Testis (tissue), 3 donors: Measurements from ENCODE around the gene ARHGAP22. TPM values are rescaled to one million over a fixed set of nuclear protein-coding genes. Genes with fewer than 3 reads are reported as not detected.

Source experiments
- DNase-seq: peaks from one replicate; pipeline ENCODE4 v3.0.0-alpha.2; 2019
- H3K27ac ChIP-seq, 2 donors: fragments of 200-600 bp; sonication (generic); one replicate each; pipeline ENCODE4 v1.5.1; 2019
- H3K27me3 ChIP-seq: fragments of 200-600 bp; sonication (generic); one replicate; pipeline ENCODE4 v1.5.1; 2019
- H3K36me3 ChIP-seq: fragments of 200-600 bp; sonication (generic); one replicate; pipeline ENCODE4 v1.5.1; 2017; ENCODE audit warnings: low read depth; ENCODE audit errors: missing control alignments
- H3K4me1 ChIP-seq: fragments of 200-600 bp; sonication (generic); one replicate; pipeline ENCODE4 v1.5.1; 2019
- H3K4me3 ChIP-seq, 2 donors: fragments of 200-600 bp; sonication (generic); one replicate each; pipeline ENCODE4 v1.5.1; 2017 to 2019
- H3K9me3 ChIP-seq: fragments of 200-600 bp; sonication (generic); one replicate; pipeline ENCODE4 v1.5.1; 2017
- CTCF ChIP-seq, 3 experiments: fragments of 450-650 bp in 2 of 3; fragments of 200-600 bp in 1 of 3; sonication (generic) in 1 of 3; IDR thresholded peaks; one replicate each; pipeline ENCODE4 v1.5.1; 2016 to 2019; ENCODE audit warnings: antibody characterized with exemption in 3 of 3, mild to moderate bottlenecking in 2 of 3, moderate library complexity in 1 of 3
- POLR2A ChIP-seq: fragments of 450-650 bp; IDR thresholded peaks from one replicate; pipeline ENCODE4 v1.6.1; 2017; ENCODE audit warnings: antibody characterized with exemption, mild to moderate bottlenecking, moderate library complexity
- whole genome bisulfite sequencing, 2 donors: methylation state at CpG; one replicate each; pipeline ENCODE4 v1.1.5; 2018; 5-methylcytosine and 5-hydroxymethylcytosine counted together
- intact Hi-C: fragments of 100-400 bp; cut with DNase I; formaldehyde crosslinking; loops from one replicate; pipeline ENCODE4 v1.15.1; 2023; ENCODE audit warnings: low total_unique reads
- polyA plus RNA-seq: library from polyadenylated mRNA; stranded (reverse); fragments of 350-450 nt; fragmentation: Illumina TruSeq; extraction: RNeasy Lipid Tissue Mini Kit (QIAGEN cat#74804); gene quantifications from one replicate; pipeline ENCODE4 v1.2.3, GENCODE V29; 2014; ENCODE audit warnings: low read depth, low replicate concordance; ENCODE audit not compliant: insufficient read depth
- total RNA-seq, 2 donors: library from RNA; depleted of rRNA; stranded (reverse); fragments of >200 nt; gene quantifications; one replicate each; pipeline ENCODE4 v1.2.3, GENCODE V29; 2016

Gene ARHGAP22
- total and polyA plus RNA-seq, 3 donors from 2014 or later, result 6.2 to 11.9 (median 8.8) TPM

- H3K27ac ChIP-seq, result no peak overlapping the region
- no peak for DNase-seq
- no peaks in the 10 kb centered on the region for H3K4me1 ChIP-seq
- H3K27me3 ChIP-seq, result no peaks in the 10 kb centered on the region
- intact Hi-C loops, result no loop called here
- no peak overlapping the region for H3K4me3 ChIP-seq
- no peak for TF ChIP-seq POLR2A
- TF ChIP-seq CTCF (IDR thresholded peaks at IDR 0.05), result no peak
- H3K36me3 ChIP-seq, result no peaks in the 10 kb centered on the region
- H3K9me3 ChIP-seq, result no peaks in the 10 kb centered on the region
- 97 to 98% methylated on average over 3 to 4 of the region's 4 CpGs for WGBS, 2 donors
These were observed 10.5 kb downstream of the ARHGAP22 start for GRCh38 chr10:48594371-48594770.

- intact Hi-C loops, result no loop called here
- Histone ChIP-seq H3K9me3 (no peaks in the 10 kb centered on the region), H3K27ac (no peak overlapping the region), H3K36me3 (no peaks in the 10 kb centered on the region), H3K27me3 (no peaks in the 10 kb centered on the region), H3K4me1 (no peaks in the 10 kb centered on the region), H3K4me3 (no peak overlapping the region)
- TF ChIP-seq POLR2A (no peak), CTCF (IDR thresholded peaks at IDR 0.05) (no peak)
- 85 to 86% methylated on average over 6 of the region's 6 CpGs for WGBS, 2 donors
- no peak for DNase-seq
These were observed 12.5 kb downstream of the ARHGAP22 start for GRCh38 chr10:48592346-48592745.

GRCh38 chr10:48590945-48591344, 13.9 kb downstream of the ARHGAP22 start:
- no peak for TF ChIP-seq CTCF (IDR thresholded peaks at IDR 0.05)
- Histone ChIP-seq H3K27ac (no peak overlapping the region), H3K9me3 (no peaks in the 10 kb centered on the region), H3K36me3 (no peaks in the 10 kb centered on the region), H3K4me1 (no peaks in the 10 kb centered on the region), H3K4me3 (no peak overlapping the region), H3K27me3 (no peaks in the 10 kb centered on the region)
- no peak for DNase-seq
- 88 to 94% methylated on average over 10 of the region's 10 CpGs for WGBS, 2 donors
- intact Hi-C loops, result no loop called here

- WGBS, 2 donors, result 70% methylated on average over 5 of the region's 5 CpGs
- Histone ChIP-seq H3K4me1 (no peaks in the 10 kb centered on the region), H3K4me3 (no peak overlapping the region), H3K27me3 (no peaks in the 10 kb centered on the region), H3K9me3 (no peaks in the 10 kb centered on the region), H3K36me3 (no peaks in the 10 kb centered on the region), H3K27ac (no peak overlapping the region)
- intact Hi-C loops, result no loop called here
- TF ChIP-seq CTCF (IDR thresholded peaks at IDR 0.05), result no peak
- no peak for TF ChIP-seq POLR2A
- DNase-seq, result no peak
These were observed 15.6 kb downstream of the ARHGAP22 start for GRCh38 chr10:48589266-48589665.

GRCh38 chr10:48587819-48588218, 17.1 kb downstream of the ARHGAP22 start:
- TF ChIP-seq POLR2A, result no peak
- no peak for TF ChIP-seq CTCF (IDR thresholded peaks at IDR 0.05)
- no peaks in the 10 kb centered on the region for H3K4me1 ChIP-seq
- WGBS, 2 donors, result 71 to 91% methylated on average over 1 to 3 of the region's 3 CpGs
- H3K4me3 ChIP-seq, result no peak overlapping the region
- DNase-seq, result no peak
- no peaks in the 10 kb centered on the region for H3K9me3 ChIP-seq
- no peak overlapping the region for H3K27ac ChIP-seq
- H3K36me3 ChIP-seq, result no peaks in the 10 kb centered on the region
- intact Hi-C loops, result no loop called here
- H3K27me3 ChIP-seq, result no peaks in the 10 kb centered on the region
